ENCODE measurements around the gene TEX264.
A peak's percentile ranks its signal among the peaks of the same experiment; 100 is the strongest.

TEX264 gene

DNA sequence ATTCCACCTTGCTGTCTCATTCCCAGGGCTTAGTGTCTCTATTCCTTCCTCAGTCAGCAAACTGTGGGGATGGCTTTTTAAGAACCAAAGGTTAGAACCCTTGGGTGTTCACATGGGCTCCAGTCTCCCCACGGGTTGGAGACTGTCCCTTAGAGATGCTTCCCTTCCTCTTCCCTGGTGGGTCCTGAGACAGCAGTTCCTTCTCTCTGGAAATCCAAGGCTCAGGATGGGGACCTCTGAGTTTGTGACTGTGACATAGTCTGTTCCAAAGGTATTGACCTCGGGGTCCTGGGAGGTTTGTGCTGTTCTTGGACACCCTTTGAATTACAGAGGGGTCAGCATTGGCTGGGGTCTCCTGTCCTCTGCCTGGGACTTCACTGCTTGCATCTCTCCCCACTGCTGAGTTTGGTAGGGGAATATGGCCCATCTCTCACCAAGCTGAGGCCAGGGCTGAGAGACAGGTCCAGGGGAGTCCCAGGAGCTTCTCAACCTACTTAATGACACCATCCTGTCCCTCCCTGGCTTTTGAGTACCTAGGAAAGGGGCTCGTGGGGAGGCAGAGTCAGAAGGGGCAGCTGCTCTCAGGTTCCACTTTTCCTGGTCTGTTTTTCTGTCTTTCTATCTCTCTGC lies 37.3 kb downstream of the TEX264 start:
- H3K4me1 Mint-ChIP-seq: no peaks in the 10 kb centered on the region
- H3K9me3 Mint-ChIP-seq: no peaks in the 10 kb centered on the region
- peaks cover 13% of the 10 kb centered on the region for H3K36me3 Mint-ChIP-seq
- H3K27ac Mint-ChIP-seq: peak overlapping the region; percentile 39
- DNase-seq: peak; percentile 16
- peaks cover 17% of the 10 kb centered on the region for H3K27me3 Mint-ChIP-seq
- CTCF ChIA-PET: no interaction called here
- no peak overlapping the region for H3K4me3 Mint-ChIP-seq

DNA sequence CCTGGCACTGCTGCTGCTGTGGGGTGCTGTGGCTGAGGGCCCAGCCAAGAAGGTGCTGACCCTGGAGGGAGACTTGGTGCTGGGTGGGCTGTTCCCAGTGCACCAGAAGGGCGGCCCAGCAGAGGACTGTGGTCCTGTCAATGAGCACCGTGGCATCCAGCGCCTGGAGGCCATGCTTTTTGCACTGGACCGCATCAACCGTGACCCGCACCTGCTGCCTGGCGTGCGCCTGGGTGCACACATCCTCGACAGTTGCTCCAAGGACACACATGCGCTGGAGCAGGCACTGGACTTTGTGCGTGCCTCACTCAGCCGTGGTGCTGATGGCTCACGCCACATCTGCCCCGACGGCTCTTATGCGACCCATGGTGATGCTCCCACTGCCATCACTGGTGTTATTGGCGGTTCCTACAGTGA lies 38.0 kb downstream of the TEX264 start:
- Mint-ChIP-seq H3K9me3 (no peaks in the 10 kb centered on the region), H3K36me3 (peaks cover 13% of the 10 kb centered on the region), H3K4me1 (no peaks in the 10 kb centered on the region), H3K4me3 (no peak overlapping the region), H3K27me3 (peaks cover 17% of the 10 kb centered on the region), H3K27ac (no peak overlapping the region)
- CTCF ChIA-PET: no interaction called here
- peak; percentile 16 for DNase-seq

DNA sequence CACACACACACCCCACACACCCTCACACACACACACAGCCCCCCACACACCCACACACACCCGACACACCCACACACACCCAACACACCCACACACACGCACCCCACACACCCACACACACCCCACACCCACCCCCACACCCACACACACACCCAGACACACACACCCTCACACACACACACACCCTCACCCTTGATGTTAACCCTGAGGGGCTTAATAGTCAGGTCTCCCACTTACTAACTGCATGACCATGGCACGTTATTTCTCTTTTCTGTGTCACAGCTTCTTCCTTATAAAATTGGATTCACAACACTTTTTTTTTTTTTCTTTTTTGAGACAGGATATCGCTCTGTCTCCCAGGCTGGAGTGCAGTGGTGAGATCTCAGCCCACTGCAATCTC lies 38.6 kb downstream of the TEX264 start:
- DNase-seq: peak; percentile 12
- no peak overlapping the region for H3K27ac Mint-ChIP-seq
- H3K4me3 Mint-ChIP-seq: no peak overlapping the region

DNA sequence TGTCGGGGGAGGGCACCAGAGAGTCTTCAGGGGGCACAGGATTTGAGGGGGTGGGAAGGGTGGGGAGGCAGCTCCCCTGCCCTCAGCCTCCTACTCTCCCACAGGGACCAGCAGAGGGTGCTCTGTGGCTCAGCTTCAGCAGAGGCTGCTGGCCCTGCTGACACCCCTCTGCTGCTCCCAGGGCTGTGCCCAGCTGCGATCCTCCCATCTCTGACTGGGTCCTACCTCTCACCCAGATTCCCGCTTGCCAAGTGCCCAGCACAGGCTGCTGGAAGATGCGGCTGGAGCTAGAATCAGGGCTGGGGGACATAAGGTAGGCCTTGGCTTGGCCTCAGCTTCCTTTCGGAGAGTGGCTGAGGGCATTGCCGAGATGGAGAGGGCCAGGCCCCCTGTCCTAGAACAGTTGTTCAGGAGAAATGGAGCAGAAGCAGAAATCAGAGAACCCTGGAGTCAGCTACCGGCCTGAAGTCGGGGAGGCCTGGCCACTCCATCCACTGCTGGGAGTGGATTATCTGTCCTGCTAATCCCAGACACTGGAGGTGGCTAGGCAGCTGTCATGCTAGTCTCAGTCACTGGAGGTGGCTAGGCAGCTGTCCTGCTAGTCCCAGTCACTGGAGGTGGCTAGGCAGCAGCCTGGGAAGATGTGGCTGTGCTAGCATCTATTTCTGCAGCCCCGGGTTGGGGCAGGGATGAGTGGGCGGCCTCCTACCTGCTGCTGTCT lies 39.7 kb downstream of the TEX264 start:
- Mint-ChIP-seq H3K4me1 (no peaks in the 10 kb centered on the region), H3K36me3 (peaks cover 9% of the 10 kb centered on the region), H3K9me3 (no peaks in the 10 kb centered on the region), H3K27ac (no peak overlapping the region), H3K27me3 (peaks cover 17% of the 10 kb centered on the region), H3K4me3 (no peak overlapping the region)
- peak; percentile 22 for DNase-seq
- CTCF ChIA-PET: interaction anchor here (0.9 to 1.6 kb wide), 4 partner anchors 8 to 88 kb away, joined by 3 to 4 read pairs (median 4); no protein-coding TSS in a partner anchor

More for the DNA sequence above, 38.6 kb downstream of the TEX264 start:
- CTCF ChIA-PET: no interaction called here
- no peaks in the 10 kb centered on the region for H3K4me1 Mint-ChIP-seq
- H3K36me3 Mint-ChIP-seq: peaks cover 10% of the 10 kb centered on the region
- H3K27me3 Mint-ChIP-seq: peaks cover 17% of the 10 kb centered on the region
- H3K9me3 Mint-ChIP-seq: no peaks in the 10 kb centered on the region

DNA sequence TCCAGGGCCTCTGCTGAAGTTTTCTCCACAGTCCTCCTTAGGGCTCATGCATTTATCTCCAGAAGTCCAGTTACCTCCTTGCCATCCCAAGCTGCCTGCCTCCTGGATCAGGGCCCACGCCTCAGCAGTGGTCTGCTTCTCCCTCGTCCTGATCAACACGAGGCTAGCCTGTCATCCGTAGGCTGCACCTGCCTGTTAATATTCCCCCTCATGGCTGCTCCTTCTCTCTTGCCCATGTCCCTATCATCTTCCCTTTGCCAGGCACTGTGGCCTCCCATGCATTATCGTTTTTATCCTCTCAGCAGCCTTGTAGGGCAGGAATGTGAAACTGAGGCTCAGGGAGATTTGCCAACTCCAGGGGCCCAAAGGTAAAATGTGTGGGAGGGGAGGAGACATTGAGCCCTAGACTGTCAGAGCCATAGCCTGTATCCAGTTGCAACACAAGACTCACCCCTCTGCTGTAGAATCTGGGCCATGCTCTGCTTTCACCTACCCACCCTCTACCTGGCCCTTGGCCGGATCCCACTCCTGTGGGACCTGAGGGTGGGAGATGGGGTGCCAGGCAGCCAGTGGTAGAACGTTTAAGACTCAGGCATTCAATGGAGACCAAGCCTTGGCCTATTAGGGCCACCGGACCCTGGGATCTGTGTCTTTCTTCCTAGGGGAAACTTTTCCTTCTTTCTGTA lies 40.4 kb downstream of the TEX264 start:
- Mint-ChIP-seq H3K36me3 (peaks cover 4% of the 10 kb centered on the region), H3K9me3 (no peaks in the 10 kb centered on the region), H3K4me1 (no peaks in the 10 kb centered on the region), H3K4me3 (no peak overlapping the region), H3K27ac (no peak overlapping the region), H3K27me3 (peaks cover 17% of the 10 kb centered on the region)
- peak; percentile 10 for DNase-seq
- CTCF ChIA-PET: interaction anchor here (0.9 to 1.6 kb wide), 4 partner anchors 7 to 87 kb away, joined by 3 to 4 read pairs (median 4); no protein-coding TSS in a partner anchor

DNA sequence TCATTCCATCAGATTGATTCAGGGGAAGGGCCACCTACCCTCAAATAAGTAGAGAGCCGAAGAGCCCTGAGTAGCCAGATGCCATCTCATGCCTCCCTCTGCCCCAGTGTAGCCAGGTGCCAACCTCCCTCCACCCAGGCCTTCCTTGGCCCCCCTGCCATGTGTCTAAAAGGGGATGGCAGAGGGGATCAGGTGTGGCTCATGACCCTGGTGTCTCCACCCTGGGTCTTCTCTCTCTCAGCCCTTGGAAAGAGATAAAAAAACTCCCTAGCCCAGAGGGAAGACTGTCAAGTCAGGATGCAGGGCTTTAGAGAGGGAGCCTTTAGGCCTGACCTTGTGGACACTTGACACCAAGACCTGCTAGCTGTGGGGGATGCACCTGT lies 41.0 kb downstream of the TEX264 start:
- CTCF ChIA-PET: interaction anchor here (1.6 kb wide), 1 partner anchor 26 kb away, joined by 3 read pairs; no protein-coding TSS in a partner anchor
- Mint-ChIP-seq H3K9me3 (no peaks in the 10 kb centered on the region), H3K4me3 (no peak overlapping the region), H3K4me1 (no peaks in the 10 kb centered on the region), H3K36me3 (peaks cover 4% of the 10 kb centered on the region), H3K27me3 (peaks cover 11% of the 10 kb centered on the region), H3K27ac (no peak overlapping the region)
- DNase-seq: no peak

DNA sequence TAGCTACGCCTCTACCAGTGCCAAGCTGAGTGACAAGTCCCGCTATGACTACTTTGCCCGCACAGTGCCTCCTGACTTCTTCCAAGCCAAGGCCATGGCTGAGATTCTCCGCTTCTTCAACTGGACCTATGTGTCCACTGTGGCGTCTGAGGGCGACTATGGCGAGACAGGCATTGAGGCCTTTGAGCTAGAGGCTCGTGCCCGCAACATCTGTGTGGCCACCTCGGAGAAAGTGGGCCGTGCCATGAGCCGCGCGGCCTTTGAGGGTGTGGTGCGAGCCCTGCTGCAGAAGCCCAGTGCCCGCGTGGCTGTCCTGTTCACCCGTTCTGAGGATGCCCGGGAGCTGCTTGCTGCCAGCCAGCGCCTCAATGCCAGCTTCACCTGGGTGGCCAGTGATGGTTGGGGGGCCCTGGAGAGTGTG lies 41.5 kb downstream of the TEX264 start:
- no peaks in the 10 kb centered on the region for H3K9me3 Mint-ChIP-seq
- H3K27me3 Mint-ChIP-seq: peaks cover 6% of the 10 kb centered on the region
- H3K27ac Mint-ChIP-seq: no peak overlapping the region
- DNase-seq: peak; percentile 13
- H3K4me1 Mint-ChIP-seq: no peaks in the 10 kb centered on the region
- H3K36me3 Mint-ChIP-seq: no peaks in the 10 kb centered on the region
- no peak overlapping the region for H3K4me3 Mint-ChIP-seq
- CTCF ChIA-PET: no interaction called here

DNA sequence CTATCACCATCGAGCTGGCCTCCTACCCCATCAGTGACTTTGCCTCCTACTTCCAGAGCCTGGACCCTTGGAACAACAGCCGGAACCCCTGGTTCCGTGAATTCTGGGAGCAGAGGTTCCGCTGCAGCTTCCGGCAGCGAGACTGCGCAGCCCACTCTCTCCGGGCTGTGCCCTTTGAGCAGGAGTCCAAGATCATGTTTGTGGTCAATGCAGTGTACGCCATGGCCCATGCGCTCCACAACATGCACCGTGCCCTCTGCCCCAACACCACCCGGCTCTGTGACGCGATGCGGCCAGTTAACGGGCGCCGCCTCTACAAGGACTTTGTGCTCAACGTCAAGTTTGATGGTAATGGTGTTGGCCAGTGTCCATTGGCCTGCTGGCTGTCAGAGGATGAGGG lies 41.9 kb downstream of the TEX264 start:
- CTCF ChIA-PET: no interaction called here

DNA sequence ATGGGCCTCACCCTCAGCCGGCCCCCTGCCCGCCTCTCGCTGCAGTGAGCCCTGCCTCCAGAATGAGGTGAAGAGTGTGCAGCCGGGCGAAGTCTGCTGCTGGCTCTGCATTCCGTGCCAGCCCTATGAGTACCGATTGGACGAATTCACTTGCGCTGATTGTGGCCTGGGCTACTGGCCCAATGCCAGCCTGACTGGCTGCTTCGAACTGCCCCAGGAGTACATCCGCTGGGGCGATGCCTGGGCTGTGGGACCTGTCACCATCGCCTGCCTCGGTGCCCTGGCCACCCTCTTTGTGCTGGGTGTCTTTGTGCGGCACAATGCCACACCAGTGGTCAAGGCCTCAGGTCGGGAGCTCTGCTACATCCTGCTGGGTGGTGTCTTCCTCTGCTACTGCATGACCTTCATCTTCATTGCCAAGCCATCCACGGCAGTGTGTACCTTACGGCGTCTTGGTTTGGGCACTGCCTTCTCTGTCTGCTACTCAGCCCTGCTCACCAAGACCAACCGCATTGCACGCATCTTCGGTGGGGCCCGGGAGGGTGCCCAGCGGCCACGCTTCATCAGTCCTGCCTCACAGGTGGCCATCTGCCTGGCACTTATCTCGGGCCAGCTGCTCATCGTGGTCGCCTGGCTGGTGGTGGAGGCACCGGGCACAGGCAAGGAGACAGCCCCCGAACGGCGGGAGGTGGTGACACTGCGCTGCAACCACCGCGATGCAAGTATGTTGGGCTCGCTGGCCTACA lies 44.4 kb downstream of the TEX264 start:
- H3K9me3 Mint-ChIP-seq: no peaks in the 10 kb centered on the region
- CTCF ChIA-PET: interaction anchor here (2.2 kb wide), 1 partner anchor 25 kb away, joined by 9 read pairs; no protein-coding TSS in a partner anchor
- H3K4me1 Mint-ChIP-seq: peaks cover 15% of the 10 kb centered on the region
- H3K27me3 Mint-ChIP-seq: no peaks in the 10 kb centered on the region
- DNase-seq: peak; percentile 11
- H3K4me3 Mint-ChIP-seq: no peak overlapping the region
- no peak overlapping the region for H3K27ac Mint-ChIP-seq
- H3K36me3 Mint-ChIP-seq: no peaks in the 10 kb centered on the region

More for the DNA sequence above, 41.9 kb downstream of the TEX264 start:
- peaks cover 2% of the 10 kb centered on the region for H3K27me3 Mint-ChIP-seq
- H3K9me3 Mint-ChIP-seq: no peaks in the 10 kb centered on the region
- H3K36me3 Mint-ChIP-seq: no peaks in the 10 kb centered on the region
- no peaks in the 10 kb centered on the region for H3K4me1 Mint-ChIP-seq
- H3K4me3 Mint-ChIP-seq: no peak overlapping the region
- no peak overlapping the region for H3K27ac Mint-ChIP-seq
- DNase-seq: peak; percentile 3

DNA sequence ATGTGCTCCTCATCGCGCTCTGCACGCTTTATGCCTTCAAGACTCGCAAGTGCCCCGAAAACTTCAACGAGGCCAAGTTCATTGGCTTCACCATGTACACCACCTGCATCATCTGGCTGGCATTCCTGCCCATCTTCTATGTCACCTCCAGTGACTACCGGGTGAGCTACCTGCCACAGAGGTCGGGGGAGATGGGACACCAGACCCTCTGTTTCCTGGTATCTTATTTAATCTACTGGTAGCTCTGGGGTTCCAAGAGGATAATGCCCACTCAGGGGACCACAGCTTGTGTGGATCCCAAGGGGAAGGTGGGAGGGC lies 44.9 kb downstream of the TEX264 start:
- CTCF ChIA-PET: interaction anchor here (2.2 kb wide), 1 partner anchor 26 kb away, joined by 9 read pairs; no protein-coding TSS in a partner anchor
- no peak overlapping the region for H3K27ac Mint-ChIP-seq
- H3K4me3 Mint-ChIP-seq: no peak overlapping the region
- H3K4me1 Mint-ChIP-seq: peaks cover 20% of the 10 kb centered on the region
- H3K9me3 Mint-ChIP-seq: no peaks in the 10 kb centered on the region
- no peaks in the 10 kb centered on the region for H3K27me3 Mint-ChIP-seq
- peak; percentile 10 for DNase-seq
- H3K36me3 Mint-ChIP-seq: no peaks in the 10 kb centered on the region

DNA sequence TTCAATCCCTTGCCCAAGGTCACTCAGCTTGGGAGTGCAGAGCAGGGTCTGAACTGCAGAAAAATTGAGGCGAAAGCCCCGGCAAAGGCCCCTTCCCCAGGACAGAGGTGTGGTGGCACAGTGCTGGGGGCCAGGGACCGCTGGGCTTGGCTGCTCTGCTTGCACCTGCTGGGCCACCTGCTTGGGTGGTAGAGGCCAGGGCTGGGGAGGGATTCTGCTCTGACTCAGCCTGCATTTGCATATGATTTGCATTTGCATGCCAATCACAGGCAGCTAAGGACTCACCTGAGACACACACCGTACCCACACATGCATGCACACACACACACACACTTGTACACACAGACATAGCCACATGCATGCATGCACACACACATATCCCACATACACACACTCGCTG lies 45.8 kb downstream of the TEX264 start:
- H3K27ac Mint-ChIP-seq: no peak overlapping the region
- CTCF ChIA-PET: interaction anchor here (1.5 to 2.2 kb wide), 2 partner anchors 10 to 27 kb away, joined by 3 to 9 read pairs; no protein-coding TSS in a partner anchor

DNA sequence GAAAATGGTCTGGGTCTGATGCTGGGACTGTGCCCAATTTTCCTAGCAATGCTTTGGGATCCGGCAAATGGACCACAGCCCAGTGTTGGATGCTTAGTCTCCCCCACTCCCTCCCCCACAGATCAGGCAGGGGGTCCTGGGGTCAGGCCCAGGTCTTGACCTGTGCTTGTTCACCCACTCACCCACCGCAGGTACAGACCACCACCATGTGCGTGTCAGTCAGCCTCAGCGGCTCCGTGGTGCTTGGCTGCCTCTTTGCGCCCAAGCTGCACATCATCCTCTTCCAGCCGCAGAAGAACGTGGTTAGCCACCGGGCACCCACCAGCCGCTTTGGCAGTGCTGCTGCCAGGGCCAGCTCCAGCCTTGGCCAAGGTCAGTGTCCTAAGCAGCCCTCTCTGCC lies 46.4 kb downstream of the TEX264 start:
- no peaks in the 10 kb centered on the region for H3K27me3 Mint-ChIP-seq
- H3K4me1 Mint-ChIP-seq: peaks cover 35% of the 10 kb centered on the region
- no peaks in the 10 kb centered on the region for H3K9me3 Mint-ChIP-seq
- no peak overlapping the region for H3K27ac Mint-ChIP-seq
- no peaks in the 10 kb centered on the region for H3K36me3 Mint-ChIP-seq
- no peak for DNase-seq
- no peak overlapping the region for H3K4me3 Mint-ChIP-seq
- CTCF ChIA-PET: interaction anchor here (1.5 to 2.7 kb wide), 7 partner anchors 10 to 328 kb away, joined by 3 to 53 read pairs (median 9); partner anchors contain the start of gene TEX264

More for the DNA sequence above, 45.8 kb downstream of the TEX264 start:
- Mint-ChIP-seq H3K4me1 (peaks cover 29% of the 10 kb centered on the region), H3K27me3 (no peaks in the 10 kb centered on the region), H3K4me3 (no peak overlapping the region), H3K36me3 (no peaks in the 10 kb centered on the region), H3K9me3 (no peaks in the 10 kb centered on the region)
- DNase-seq: no peak

DNA sequence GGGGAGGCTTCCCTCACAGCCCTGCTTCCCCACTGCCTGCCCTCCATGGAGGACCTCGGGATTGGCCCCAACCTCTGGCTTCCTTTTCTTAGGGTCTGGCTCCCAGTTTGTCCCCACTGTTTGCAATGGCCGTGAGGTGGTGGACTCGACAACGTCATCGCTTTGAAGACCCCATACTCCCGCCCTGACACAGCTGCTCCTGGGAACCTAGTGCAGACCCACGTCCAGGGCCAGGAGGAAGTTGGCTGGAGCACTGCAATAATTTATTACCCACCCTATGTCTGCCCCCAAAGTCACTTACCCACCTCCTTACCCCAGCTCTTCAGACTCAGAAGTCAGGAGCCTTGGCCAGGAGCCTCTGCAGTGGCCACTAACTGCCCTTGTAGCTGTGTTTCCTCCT lies 46.9 kb downstream of the TEX264 start:
- H3K9me3 Mint-ChIP-seq: no peaks in the 10 kb centered on the region
- H3K27me3 Mint-ChIP-seq: no peaks in the 10 kb centered on the region
- no peaks in the 10 kb centered on the region for H3K36me3 Mint-ChIP-seq
- H3K4me3 Mint-ChIP-seq: no peak overlapping the region
- peaks cover 36% of the 10 kb centered on the region for H3K4me1 Mint-ChIP-seq
- no peak overlapping the region for H3K27ac Mint-ChIP-seq
- no peak for DNase-seq
- CTCF ChIA-PET: interaction anchor here (1.5 to 2.7 kb wide), 5 partner anchors 24 to 328 kb away, joined by 3 to 53 read pairs (median 11); partner anchors contain the start of gene TEX264
